GM06990 (cell line): ENCODE results near the gene PIP5K1B.

Source experiments
- DNase-seq: peaks from one replicate; pipeline ENCODE4 v3.0.0-alpha.2; 2011; ENCODE audit not compliant: insufficient read length; ENCODE audit errors: extremely low read depth
- H3K27me3 ChIP-seq: replicated peaks from 2 replicates; pipeline ENCODE4 v1.6.0; 2011; ENCODE audit warnings: low read length; ENCODE audit not compliant: control insufficient read depth, insufficient read depth
- H3K36me3 ChIP-seq: 2 replicates; pipeline ENCODE4 v1.5.1; 2011; ENCODE audit warnings: low read length; ENCODE audit not compliant: control insufficient read depth, insufficient read depth
- H3K4me3 ChIP-seq: replicated peaks from 2 replicates; pipeline ENCODE4 v1.5.1; 2011; ENCODE audit warnings: low read depth, mild to moderate bottlenecking, control low read depth, low read length
- TF ChIP-seq, protein P1 (sequence below): IDR thresholded peaks from 2 replicates; pipeline ENCODE4 v1.5.1; 2011; ENCODE audit warnings: low read length, control low read depth, mild to moderate bottlenecking, inconsistent platforms; ENCODE audit not compliant: insufficient read depth, poor library complexity, severe bottlenecking

Gene PIP5K1B

DNA sequence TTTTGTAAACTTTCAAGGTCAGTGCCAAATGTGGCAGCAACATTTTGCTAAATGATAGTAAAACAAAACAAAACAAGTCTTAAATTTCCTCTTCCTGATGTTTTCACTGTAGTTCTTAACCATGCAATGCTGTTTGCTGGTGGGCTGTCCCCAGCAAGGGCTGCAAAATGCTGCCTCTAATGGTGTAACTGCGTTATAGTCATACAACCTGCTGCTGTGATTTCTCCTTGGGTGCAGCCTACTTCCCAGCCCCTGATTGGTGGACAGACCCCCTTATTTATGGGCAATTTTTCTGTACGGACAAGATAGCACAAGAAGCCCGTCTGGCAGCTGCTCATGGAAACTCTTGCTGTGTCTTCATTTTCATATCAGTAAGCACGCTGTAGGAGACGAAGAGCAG lies 26.6 kb upstream of the PIP5K1B start:
- no peaks in the 10 kb centered on the region; the same call in 1 of the 2 replicates for H3K27me3 ChIP-seq
- no peak for DNase-seq
- no peak overlapping the region for H3K4me3 ChIP-seq
- H3K36me3 ChIP-seq, result no peaks in the 10 kb centered on the region
- TF ChIP-seq, protein P1, sequence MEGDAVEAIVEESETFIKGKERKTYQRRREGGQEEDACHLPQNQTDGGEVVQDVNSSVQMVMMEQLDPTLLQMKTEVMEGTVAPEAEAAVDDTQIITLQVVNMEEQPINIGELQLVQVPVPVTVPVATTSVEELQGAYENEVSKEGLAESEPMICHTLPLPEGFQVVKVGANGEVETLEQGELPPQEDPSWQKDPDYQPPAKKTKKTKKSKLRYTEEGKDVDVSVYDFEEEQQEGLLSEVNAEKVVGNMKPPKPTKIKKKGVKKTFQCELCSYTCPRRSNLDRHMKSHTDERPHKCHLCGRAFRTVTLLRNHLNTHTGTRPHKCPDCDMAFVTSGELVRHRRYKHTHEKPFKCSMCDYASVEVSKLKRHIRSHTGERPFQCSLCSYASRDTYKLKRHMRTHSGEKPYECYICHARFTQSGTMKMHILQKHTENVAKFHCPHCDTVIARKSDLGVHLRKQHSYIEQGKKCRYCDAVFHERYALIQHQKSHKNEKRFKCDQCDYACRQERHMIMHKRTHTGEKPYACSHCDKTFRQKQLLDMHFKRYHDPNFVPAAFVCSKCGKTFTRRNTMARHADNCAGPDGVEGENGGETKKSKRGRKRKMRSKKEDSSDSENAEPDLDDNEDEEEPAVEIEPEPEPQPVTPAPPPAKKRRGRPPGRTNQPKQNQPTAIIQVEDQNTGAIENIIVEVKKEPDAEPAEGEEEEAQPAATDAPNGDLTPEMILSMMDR, result peak; percentile 64

DNA sequence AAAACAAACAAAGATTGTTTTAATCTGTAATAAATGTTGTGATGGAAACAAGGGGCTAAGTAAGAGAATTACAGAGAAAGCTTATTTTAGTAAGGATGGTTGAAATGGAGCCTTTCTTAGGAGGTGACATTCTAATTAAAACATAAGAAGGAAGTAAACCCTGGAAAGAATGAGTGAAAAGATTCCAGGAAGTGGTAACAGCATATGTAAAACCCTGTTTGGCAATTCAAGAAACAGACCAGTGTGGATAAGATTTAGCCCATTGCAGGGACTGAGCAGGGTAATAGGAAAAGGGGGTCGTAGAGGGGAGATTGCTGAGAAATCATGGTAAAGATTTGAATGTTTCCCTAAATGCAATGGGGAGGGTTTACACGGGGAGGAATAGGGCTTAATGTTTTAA lies 21.6 kb upstream of the PIP5K1B start:
- DNase-seq, result no peak
- H3K36me3 ChIP-seq, result no peaks in the 10 kb centered on the region
- TF ChIP-seq, protein P1, result no peak
- no peak overlapping the region for H3K4me3 ChIP-seq
- no peaks in the 10 kb centered on the region for H3K27me3 ChIP-seq

DNA sequence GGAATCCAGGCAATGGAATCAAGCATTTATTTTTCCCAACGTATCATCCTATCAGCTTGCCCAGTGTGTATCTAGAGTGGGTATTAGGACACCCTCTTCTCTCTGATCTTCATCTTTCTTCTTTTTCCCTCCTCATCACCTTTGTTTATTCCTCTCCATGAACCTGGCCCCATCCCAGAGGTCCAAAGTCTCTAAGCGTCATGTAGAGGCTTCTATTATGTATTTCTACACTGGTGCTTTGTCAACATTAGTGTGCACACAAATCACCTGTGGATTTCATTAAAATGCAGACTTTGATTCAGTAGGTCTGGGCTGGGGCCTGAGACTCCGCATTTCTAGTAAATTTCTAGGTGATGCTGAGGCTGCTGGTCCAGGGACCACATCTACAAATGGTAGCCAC lies 19.8 kb upstream of the PIP5K1B start:
- Histone ChIP-seq H3K27me3 (no peaks in the 10 kb centered on the region), H3K4me3 (no peak overlapping the region), H3K36me3 (no peaks in the 10 kb centered on the region)
- no peak for DNase-seq
- TF ChIP-seq, protein P1, result no peak

DNA sequence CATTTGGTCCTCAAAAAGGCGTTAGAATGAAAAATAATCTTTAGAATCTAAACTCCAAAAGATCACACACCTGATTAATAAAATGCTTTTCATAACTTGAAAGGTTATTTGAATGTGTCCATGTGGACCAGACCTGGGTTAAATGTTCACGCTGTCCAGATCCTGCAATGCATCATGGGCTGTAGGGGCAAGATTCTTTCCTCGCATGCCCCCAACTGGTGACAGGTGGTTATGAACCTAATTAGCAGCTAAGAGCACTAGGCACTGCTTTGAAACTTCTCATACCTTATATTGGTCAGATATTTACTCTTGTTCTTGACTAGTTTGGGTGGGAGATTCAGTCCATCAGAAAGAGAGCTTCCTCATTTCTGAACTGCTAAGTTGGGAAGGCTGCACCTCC lies 19.3 kb upstream of the PIP5K1B start:
- H3K36me3 ChIP-seq, result no peaks in the 10 kb centered on the region
- TF ChIP-seq, protein P1, result peak; percentile 67
- H3K27me3 ChIP-seq, result no peaks in the 10 kb centered on the region
- no peak overlapping the region for H3K4me3 ChIP-seq
- no peak for DNase-seq

DNA sequence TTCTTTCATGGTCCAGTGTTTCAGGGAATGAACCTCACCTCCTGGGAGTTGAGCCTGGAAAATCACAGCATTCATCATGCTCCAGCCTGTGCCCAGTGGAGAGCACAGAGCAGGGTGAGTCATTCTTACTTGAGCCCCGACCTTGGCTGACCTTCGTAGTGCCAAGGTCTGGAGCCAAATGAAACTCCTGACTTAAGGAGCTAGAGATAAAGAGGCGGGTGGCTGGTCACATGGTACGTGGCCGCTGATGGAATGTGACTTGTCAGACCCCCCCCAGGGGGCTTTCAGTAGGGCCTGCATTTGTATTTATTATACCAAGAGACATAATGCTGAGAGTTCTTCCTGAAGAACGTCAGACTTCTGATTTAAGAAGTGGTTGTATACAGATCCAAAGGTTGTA lies 15.0 kb upstream of the PIP5K1B start:
- Histone ChIP-seq H3K36me3 (no peaks in the 10 kb centered on the region), H3K4me3 (no peak overlapping the region), H3K27me3 (no peaks in the 10 kb centered on the region)
- no peak for DNase-seq
- TF ChIP-seq, protein P1, result no peak

GRCh38 chr9:68692519-68692918 lies 12.5 kb upstream of the PIP5K1B start:
- TF ChIP-seq, protein P1, result no peak
- no peak for DNase-seq
- H3K27me3 ChIP-seq, result no peaks in the 10 kb centered on the region
- no peaks in the 10 kb centered on the region for H3K36me3 ChIP-seq
- H3K4me3 ChIP-seq, result no peak overlapping the region
